NT2/D1 (cell line): Measurements from ENCODE around the gene PIGS.

Experiments used
- DNase-seq: peaks from one replicate; pipeline ENCODE4 v3.0.0-alpha.2; 2011; ENCODE audit warnings: low read depth, low spot score
- H3K27me3 ChIP-seq: 2 replicates; pipeline ENCODE4 v1.6.0; 2011; ENCODE audit warnings: mild to moderate bottlenecking; ENCODE audit not compliant: insufficient read length, insufficient read depth
- H3K36me3 ChIP-seq: 2 replicates; pipeline ENCODE4 v1.6.1; 2011; ENCODE audit warnings: mild to moderate bottlenecking, low read length, mixed read lengths; ENCODE audit not compliant: insufficient read depth, insufficient read length
- H3K4me1 ChIP-seq: 2 replicates; pipeline ENCODE4 v1.5.1; 2011; ENCODE audit not compliant: insufficient read depth, insufficient read length
- H3K4me3 ChIP-seq: 2 replicates; pipeline ENCODE4 v1.5.1; 2011; ENCODE audit warnings: low read depth; ENCODE audit not compliant: insufficient read length
- H3K9ac ChIP-seq: 2 replicates; pipeline ENCODE4 v1.6.0; 2011; ENCODE audit warnings: low read depth; ENCODE audit not compliant: insufficient read length
- H3K9me3 ChIP-seq: 2 replicates; pipeline ENCODE4 v1.5.1; 2011; ENCODE audit warnings: mild to moderate bottlenecking, low read length; ENCODE audit not compliant: insufficient read depth
- SUZ12 ChIP-seq: IDR thresholded peaks from 2 replicates; pipeline ENCODE4 v1.6.1; 2011; ENCODE audit not compliant: insufficient read length, insufficient read depth; ENCODE audit errors: extremely low read depth
- YY1 ChIP-seq: IDR thresholded peaks from 2 replicates; pipeline ENCODE4 v1.6.1; 2011; ENCODE audit not compliant: insufficient read length, insufficient read depth
- ZNF274 ChIP-seq: IDR thresholded peaks from 2 replicates; pipeline ENCODE4 v1.6.1; 2011; ENCODE audit warnings: mild to moderate bottlenecking, low read depth, low read length

Gene PIGS

DNA sequence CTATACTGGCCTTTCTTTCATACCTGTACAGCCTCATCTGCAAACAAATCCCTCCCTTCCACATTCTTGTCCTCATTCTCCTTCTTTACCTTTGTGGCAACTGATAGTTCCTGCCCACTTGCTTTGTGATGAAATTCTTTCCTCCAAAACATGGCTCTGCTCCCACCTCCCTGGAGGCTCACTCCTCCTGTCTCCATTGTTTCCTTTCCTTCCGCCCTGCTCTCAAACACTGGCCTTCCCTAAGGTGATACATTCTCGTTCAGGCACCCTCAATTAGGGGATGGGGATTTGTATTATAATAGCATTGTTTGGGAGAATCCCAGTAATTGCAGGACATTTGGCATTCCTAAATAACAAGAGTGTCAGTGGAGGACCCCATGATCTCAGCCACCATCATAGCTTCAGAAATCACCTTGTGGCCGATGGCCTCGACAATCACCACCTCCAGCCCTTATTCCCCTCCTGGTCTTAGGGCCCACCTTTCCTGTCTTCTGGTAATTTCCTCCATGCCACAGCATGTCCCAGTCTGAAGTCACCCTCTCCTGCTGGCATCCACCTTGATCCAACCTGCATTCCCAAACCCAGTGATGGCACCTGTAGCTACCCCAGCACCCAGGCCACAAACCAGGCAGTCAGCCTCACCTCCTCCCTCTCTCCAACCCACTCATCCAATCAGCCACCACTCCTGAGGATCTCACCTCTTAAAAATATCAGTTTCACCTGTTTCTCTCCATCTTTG, 26.8 kb downstream of the PIGS start:
- Histone ChIP-seq H3K9ac (no peak overlapping the region), H3K9me3 (no peaks in the 10 kb centered on the region), H3K27me3 (no peaks in the 10 kb centered on the region), H3K36me3 (peaks cover 16% of the 10 kb centered on the region), H3K4me3 (no peak overlapping the region), H3K4me1 (peaks cover 17% of the 10 kb centered on the region)
- no peak for TF ChIP-seq SUZ12
- TF ChIP-seq ZNF274: no peak
- TF ChIP-seq YY1: no peak
- DNase-seq: no peak

DNA sequence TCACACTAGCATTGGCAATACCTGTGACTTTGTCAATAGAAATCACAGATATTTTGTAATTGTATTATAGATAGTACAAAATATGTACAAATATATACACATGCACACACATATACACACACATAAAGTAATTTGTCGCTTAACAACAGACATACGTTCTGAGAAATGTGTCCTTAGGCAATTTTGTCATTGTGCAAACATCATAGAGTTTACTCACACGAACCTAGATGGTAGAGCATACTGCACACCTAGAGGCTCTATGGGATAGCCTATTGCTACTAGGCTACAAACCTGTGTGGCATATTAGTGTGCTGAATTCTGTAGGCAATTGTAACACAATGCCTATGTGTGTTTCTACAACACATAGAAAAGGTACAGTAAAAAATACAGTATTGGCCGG, 29.9 kb downstream of the PIGS start:
- no peaks in the 10 kb centered on the region for H3K9me3 ChIP-seq
- TF ChIP-seq ZNF274: no peak
- no peak for TF ChIP-seq SUZ12
- no peak for TF ChIP-seq YY1
- peaks cover under 1% of the 10 kb centered on the region for H3K36me3 ChIP-seq
- no peaks in the 10 kb centered on the region for H3K27me3 ChIP-seq
- no peak overlapping the region for H3K9ac ChIP-seq
- H3K4me1 ChIP-seq: peaks cover 9% of the 10 kb centered on the region
- no peak overlapping the region for H3K4me3 ChIP-seq
- DNase-seq: no peak

DNA sequence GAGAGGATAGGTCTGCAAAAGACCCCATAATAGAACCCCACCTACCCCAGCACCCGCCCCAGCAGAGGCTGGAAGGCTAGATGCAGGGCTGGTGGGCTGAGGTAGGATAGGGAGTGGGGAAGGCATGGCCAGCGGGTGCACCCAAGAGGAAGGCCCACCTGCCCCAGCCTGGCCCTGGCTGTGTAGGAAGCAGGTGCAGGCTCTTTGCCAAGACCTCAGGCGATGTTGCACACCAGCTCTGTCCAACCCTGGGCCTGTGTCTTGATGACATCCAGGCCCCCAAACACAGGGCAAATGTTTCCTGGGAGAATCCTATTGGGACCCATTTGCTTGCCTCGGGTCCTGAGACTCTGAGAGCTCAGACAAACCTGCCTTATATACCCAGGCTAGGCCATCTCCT, 31.1 kb downstream of the PIGS start:
- DNase-seq: no peak
- no peak overlapping the region for H3K4me3 ChIP-seq
- TF ChIP-seq YY1 (no peak), SUZ12 (no peak)
- H3K27me3 ChIP-seq: no peaks in the 10 kb centered on the region
- H3K9me3 ChIP-seq: no peaks in the 10 kb centered on the region
- H3K36me3 ChIP-seq: no peaks in the 10 kb centered on the region
- peaks cover 3% of the 10 kb centered on the region for H3K4me1 ChIP-seq
- no peak overlapping the region for H3K9ac ChIP-seq

DNA sequence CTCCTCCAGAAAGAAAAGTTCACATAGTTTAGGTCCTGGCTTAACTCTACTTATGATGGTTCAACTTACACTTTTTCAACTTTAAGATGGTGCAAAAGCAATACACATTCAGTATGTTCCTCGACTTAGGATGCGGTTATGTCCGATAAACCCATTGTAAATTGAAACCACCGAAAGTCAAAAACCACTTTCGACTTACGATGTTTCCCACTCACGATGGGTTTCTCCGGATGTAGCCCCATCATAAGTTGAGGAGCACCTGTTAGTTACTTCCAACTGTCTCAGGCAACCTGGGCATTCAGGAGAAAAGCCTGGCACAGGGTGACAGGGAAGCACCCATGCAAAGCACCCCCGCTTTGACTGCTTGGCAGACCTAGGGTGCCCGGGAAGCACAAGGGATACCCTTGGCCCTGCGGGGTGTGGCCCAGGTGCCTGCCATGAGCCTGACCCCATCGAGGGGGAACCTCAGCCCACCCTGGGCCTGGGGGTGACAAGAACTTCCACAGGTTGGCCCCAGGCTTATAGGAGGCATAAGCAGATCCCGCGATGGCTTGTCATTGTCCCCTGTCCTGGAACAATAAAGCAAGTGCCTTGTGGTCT, 32.9 kb downstream of the PIGS start:
- Histone ChIP-seq H3K9me3 (no peaks in the 10 kb centered on the region), H3K9ac (no peak overlapping the region), H3K27me3 (no peaks in the 10 kb centered on the region), H3K4me1 (no peaks in the 10 kb centered on the region), H3K4me3 (no peak overlapping the region), H3K36me3 (no peaks in the 10 kb centered on the region)
- TF ChIP-seq ZNF274: no peak
- no peak for TF ChIP-seq SUZ12
- no peak for DNase-seq

DNA sequence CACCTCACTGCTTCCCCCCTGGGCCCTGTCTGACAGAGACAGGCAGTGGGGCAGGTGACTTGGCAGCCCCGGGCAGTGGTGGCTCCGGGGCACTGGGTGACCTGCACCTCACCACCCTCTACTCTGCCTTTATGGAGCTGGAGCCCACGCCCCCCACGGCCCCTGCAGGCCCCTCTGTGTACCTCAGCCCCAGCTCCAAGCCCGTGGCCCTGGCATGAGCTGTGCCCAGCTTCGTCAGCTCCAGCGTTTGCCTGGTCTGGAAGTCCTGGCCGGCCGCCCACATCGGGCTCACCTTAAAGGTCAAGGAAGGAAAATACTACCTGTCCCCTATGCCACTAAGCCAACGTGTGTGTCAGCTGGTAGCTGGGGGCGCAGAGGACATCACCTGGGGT, 34.1 kb downstream of the PIGS start:
- no peaks in the 10 kb centered on the region for H3K27me3 ChIP-seq
- no peaks in the 10 kb centered on the region for H3K36me3 ChIP-seq
- H3K9ac ChIP-seq: no peak overlapping the region
- TF ChIP-seq SUZ12: no peak
- TF ChIP-seq ZNF274: no peak
- H3K4me1 ChIP-seq: no peaks in the 10 kb centered on the region
- H3K9me3 ChIP-seq: no peaks in the 10 kb centered on the region
- no peak overlapping the region for H3K4me3 ChIP-seq
- DNase-seq: no peak

- no peak for DNase-seq
- no peaks in the 10 kb centered on the region for H3K9me3 ChIP-seq
- H3K9ac ChIP-seq: no peak overlapping the region
- no peaks in the 10 kb centered on the region for H3K4me1 ChIP-seq
- no peaks in the 10 kb centered on the region for H3K36me3 ChIP-seq
- H3K4me3 ChIP-seq: no peak overlapping the region
- TF ChIP-seq ZNF274 (no peak), SUZ12 (no peak), YY1 (no peak)
- H3K27me3 ChIP-seq: no peaks in the 10 kb centered on the region
These were observed 34.6 kb downstream of the PIGS start for GRCh38 chr17:28536532-28537218.

GRCh38 chr17:28534740-28535375, 36.5 kb downstream of the PIGS start:
- Histone ChIP-seq H3K9me3 (no peaks in the 10 kb centered on the region), H3K4me1 (no peaks in the 10 kb centered on the region), H3K36me3 (no peaks in the 10 kb centered on the region), H3K27me3 (no peaks in the 10 kb centered on the region), H3K9ac (no peak overlapping the region), H3K4me3 (no peak overlapping the region)
- DNase-seq: no peak
- no peak for TF ChIP-seq ZNF274
- no peak for TF ChIP-seq SUZ12
- no peak for TF ChIP-seq YY1
